SHP77 treated with DMSO at 0.1 percent for 48 hours (cell line): ENCODE results near the gene TRIM15.

Experiments
- DNase-seq: peaks from one replicate; lab custom pipeline; 2025; lab: John Stamatoyannopoulos, UW

The TRIM15 gene

DNA sequence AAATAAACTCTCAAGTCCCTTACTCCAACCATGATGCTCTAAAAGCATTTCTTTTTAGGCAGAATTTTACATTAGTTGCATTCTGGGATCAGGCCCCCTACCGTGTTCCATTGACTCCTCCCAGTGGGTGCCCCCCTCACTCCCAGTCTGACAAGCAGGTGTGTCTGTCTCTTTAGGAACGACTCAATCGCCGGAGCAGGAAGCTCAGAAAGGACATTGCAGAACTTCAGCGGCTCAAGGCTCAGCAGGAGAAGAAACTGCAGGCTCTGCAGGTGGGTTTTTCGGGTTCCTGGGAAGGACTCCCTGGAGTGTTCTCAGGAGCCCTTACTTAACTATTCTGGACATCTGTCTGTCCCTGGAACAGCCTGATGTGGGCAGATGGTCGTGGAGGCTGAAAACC is 17.5 kb upstream of the TRIM15 start:
- DNase-seq = no peak

DNA sequence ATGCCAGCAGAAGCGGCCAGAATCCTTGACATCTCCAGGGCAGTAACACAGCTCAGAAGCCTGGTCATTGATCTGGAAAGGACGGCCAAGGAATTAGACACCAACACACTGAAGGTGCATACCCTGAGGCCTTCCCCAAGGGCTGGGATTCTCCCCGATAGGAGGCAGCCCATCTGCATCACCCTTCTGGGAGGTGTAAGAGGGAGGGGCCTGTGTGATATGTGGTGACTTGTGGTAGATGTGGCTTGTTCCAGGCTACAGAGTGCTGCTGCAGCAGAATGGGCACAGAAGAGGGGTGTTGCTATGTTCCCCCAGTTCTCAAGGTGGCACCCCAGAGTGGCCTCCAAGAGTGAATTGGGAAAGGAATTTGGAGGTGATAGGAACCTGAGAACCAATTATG is 16.2 kb upstream of the TRIM15 start:
- DNase-seq = no peak

DNA sequence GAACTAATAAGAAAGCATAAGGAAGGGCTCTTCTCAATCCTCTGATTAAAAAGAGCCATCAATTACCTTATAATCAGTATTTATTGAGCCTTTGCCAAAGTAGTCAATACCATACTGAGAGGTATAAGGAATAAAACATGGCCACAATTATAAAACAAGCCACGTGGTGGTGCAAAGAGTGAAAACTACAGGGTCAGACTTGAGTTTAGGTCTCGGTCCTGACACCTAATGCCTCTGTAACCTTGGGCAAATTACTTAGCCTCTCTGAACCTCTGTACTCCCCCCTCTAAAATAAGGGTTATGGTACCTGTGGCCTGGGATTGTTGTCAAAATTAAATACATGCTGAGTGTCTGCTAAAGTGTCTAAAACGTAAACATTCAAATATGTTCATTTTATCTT is 14.1 kb upstream of the TRIM15 start:
- DNase-seq = no peak

DNA sequence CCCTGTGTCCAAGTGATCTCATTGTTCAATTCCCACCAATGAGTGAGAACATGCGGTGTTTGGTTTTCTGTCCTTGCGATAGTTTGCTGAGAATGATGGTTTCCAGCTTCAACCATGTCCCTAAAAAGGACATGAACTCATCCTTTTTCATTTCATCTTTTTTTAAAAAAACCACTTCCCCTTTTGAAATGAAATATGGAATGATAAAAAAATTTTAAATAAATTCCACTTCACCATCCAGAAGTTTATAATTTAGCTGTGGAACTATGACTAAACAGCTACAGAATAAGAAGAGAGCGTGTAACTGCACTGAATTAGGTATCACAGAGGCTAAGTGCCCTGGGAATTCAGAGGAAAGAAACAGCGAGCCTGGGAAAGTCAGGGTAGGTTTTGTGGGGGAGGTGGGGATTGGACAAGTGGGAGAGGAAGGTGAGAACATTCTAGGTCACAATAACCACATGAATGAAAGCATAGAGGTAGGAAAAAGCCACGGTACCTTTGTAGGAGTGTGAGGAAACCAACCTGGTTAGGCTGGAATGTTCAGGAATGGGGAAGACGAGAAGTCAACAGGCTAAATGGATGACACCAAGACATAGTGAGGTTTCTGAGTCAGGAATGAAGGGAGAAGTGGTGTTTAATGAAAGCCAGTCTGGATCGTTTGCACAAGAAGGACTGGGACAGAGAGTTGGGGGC is 13.3 kb upstream of the TRIM15 start:
- DNase-seq = no peak

DNA sequence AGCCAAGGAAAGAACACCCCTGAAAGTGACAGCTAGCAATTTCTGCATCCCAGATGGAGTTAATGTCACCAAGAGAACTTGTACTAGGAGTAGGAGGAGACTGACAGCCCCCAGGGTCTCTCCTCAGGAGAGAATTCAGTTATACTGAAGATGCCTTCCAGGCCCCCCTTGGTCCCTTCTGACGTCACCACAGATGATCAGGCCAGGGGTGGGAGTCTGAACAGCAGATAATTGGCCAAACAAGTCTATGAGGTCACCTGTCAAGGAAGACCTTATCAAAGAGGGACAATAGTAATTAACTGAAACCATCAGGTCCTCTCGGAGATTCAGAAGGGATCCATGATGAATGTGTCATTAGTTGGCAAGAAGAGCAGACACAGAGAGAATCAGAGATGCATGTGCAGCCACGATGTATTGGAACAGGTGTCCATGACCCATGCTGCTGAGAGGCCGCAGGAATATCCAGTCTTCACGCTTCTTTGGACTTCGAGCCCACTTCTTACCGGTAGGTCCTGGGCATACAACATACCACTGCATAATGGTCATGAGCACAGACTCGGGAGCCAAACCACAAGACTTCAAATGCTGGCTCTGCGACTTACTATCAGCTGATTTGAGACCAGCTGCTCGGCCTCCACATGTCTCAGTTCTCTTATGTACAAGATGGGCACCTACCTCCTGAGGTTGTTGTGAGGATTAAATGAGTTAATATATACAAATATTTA is 12.5 kb upstream of the TRIM15 start:
- no peak for DNase-seq

DNA sequence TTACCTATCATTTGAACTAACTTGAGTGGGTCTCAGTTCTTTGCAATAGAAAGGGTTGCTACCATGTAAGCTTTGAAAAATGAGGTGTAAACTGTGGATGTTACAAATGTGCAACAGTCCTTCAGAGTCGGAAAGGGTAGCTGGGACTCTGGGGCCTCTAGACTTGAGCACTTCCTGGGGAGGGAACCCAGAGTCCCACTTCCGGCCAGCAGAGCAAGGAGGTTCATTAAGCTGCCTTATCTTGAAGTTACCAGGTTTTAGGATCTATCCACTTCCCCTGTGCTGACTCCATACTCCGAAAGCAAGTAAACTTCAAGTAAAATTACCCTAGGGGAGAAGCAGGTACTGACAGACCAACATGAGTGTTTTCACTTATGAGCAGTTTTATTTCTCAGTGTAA is 11.8 kb upstream of the TRIM15 start:
- no peak for DNase-seq

DNA sequence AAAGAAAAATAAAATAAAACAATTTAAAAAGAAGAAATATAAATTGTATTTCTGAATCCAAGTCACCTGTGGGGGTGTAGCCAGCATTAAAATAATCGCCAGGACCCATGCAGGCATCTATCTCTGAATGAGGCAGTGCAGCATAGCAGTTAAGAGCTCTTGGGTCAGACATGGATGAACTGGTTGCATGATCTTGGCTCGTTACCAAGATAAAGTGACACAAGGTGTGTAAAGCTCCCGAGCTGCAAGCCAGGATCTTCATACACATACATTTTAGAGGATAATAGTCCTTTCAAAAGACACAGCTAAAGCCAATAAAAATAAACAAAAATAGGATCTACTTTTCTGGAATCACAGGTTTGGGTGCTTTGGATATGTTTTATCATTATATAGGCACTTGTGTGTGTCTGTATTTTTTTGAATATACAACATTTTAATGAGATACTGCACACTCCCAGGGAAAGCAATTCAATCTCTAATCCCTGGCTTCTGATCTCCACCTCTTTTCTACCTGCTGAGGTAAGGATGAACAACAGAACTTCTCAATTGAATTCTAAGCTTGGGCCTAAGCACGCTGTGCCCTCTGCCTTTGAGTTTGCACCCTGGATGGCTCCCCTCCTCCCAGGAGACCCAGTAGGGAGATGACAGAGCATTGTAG is 11.2 kb upstream of the TRIM15 start:
- DNase-seq = no peak

DNA sequence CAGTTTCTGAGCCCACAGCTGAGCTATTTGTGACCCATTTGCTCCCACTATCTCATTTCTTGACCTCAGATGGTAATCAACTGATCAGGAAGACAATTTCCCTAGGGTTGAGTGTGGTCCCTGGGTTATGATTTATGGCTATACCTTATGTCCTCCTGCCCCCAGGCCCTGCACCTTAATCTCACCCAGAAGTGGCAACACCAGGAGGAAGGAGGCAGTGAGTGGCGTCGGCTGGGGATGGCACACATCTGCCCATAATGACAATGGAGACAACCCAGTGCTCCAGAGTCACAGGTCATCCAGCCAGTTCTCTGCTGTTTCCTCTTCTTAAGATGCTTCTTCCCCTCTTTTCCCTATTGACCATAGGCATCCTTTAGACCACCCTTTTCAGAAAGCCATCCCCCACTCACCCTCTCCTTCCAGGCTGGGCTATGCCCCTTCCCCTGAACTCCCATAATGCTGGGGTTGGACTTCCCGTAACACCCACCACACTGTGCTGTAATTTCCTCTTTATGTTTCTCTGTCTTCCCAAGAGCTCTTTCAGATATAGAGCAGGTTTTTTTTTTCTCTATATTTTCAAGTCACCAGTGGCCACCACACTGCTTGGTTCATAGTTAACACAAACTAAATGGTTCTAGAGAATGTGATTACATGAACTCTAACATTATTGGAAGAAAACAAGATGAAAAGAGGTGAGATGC is 10.3 kb upstream of the TRIM15 start:
- DNase-seq = no peak

DNA sequence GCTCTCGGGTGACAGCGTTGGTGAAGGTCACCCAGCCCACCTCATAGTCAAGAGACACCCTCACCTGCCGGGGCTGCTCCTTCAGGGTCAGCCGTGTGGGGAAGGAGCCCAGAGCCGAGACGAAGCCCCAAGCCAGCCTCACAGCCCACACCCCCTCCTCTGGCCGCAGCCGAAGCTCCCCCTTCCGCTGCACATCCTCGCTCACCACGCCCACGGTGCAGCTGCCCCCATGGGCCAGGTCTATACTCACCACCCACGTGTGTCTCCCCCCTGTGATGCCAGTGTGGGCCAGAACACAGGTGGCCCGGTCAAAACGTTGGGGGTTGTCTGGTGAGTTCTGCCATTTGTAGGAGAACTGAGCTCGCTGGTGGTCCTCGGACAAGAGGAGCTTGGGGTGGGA is 9.3 kb upstream of the TRIM15 start:
- no peak for DNase-seq

DNA sequence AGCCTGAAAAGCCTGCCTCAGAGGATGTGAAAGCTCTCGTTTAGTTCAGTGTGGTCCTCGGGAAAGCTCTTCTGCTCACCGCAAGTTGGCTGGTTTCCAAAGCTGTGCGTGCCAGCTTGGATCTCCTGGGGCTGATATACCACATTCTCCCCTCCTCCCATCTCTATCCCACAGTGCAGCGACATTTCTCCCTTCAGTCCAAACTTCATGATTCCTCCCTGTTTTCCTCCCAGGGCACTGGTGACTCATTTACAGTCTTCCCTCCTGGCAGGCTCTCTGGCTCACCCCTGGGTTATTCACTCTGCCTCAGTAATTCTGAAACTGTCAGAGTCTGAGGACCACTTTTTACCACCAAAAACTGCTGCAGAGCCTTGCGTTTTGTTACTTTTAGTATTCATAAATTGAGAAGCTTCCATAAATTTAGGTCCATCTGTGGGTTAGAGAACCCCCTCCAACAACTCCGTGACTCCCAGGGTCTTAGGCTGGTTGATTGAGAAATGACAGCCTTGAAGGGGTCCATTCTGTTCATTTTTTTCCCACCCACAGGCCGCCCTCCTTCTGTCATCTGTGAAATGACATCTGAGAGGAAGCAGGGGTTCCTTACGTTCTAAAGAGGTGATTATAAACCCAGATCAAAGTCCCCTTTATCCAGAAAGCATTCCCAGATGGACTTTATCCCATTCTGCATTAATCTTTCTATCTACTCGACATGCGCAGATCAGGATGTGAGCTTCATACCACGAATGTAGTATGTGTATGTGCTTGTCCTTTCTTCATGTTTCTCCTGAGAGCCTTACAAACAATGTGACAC is 8.4 kb upstream of the TRIM15 start:
- no peak for DNase-seq

DNA sequence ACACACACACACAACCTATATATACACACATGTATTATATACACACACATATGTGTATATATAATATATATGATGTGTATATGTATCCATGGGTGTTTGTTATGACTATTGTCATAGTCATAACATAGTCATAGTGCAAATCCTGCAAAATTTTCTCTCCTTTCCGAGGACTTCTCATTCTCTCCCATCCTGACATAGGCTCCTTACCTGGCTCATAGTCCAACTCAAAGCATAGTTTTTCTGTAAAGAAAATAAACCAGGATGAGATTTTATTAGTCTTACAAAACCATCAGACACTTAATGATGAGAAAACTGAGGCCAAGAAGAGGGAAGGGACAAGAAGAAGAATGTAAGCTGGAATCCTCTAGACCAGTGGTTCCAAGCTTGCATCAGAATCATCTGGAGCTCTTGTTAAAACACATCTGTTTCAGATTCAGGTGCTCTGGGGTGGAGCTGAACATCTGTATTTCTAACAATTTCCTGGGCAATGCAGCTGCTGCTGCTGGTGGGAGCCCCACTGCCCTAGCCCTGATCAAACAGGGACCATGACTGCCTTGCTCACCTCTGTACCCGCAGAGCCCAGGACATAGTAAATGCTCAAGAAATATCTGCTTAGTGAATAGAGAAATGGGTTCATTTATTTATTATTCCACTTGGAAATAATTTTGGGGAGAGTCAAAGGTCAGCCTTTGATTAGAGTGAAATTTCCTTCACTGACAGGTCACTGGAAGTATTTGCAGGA is 7.7 kb upstream of the TRIM15 start:
- DNase-seq = no peak

DNA sequence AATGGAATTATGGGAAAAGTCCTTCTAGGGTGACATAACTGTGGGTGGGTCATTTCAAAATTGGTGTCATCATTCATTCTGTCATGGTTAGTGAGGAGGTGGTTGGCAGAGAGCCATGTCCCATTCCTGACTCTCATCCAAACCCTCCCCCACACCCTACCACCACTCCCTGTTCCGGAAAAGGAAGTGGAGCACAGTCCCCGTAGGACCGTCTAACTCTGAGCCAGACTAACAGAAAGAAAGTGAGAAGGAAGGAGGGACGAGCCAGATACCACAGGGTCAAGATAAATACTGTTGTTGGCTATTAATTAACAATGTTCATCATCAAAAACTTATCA is 7.1 kb upstream of the TRIM15 start:
- no peak for DNase-seq

DNA sequence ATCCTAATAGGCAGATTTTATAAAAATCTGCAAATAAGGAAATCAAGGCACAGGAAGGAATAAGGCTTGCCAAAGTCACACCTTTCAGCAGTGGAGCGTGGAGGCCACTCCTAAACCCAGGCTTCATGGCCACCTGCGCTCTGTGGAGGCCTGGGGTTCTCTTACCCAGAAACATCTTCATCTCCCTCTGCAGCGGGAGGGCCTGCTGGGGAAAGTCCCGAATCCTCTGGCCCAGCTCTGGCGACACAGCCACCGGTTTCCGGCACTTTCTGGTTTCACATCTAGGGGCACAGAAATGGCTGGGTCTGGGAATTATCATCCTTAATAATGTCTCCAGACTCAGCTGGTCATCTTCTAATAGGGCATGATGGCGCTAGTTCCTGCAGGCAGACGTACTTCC is 6.6 kb upstream of the TRIM15 start:
- no peak for DNase-seq

DNA sequence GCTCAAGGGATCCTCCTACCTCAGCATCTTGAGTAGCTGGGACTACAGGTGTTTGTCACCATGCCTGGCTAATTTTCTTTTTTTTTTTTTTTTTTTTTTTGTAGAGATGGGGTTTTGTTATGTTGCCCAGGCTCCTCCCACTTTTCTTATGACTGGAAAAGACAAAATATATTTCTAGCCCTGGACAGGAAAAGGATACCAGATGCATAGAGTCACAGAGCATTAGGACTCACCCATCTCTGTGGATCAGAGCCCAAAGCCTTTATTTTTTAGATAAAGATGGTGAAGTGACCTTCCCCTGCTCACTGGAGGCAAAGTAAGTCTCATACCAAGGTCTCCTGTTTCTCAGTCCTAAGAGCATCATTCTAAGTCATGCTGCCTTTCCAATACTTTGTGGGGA is 5.8 kb upstream of the TRIM15 start:
- no peak for DNase-seq

DNA sequence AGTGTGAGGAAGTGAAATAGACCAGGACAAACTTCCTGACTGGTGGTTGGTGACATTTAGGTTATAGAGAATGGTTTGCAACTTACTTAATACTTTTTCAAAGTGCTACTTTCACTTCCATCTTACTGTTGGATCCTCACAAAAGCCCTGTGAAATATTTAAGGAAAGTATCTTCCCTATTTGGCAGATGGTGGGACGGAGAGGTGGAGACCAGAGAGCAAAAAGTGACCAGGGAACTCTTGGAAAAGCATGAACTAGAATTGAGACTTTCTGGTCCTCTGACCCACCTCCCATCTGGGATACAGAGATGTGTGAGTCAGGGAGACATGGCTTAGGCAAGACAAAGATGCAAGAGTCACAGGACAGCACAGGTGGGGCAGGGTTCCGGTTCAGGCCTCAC is 5.3 kb upstream of the TRIM15 start:
- no peak for DNase-seq

DNA sequence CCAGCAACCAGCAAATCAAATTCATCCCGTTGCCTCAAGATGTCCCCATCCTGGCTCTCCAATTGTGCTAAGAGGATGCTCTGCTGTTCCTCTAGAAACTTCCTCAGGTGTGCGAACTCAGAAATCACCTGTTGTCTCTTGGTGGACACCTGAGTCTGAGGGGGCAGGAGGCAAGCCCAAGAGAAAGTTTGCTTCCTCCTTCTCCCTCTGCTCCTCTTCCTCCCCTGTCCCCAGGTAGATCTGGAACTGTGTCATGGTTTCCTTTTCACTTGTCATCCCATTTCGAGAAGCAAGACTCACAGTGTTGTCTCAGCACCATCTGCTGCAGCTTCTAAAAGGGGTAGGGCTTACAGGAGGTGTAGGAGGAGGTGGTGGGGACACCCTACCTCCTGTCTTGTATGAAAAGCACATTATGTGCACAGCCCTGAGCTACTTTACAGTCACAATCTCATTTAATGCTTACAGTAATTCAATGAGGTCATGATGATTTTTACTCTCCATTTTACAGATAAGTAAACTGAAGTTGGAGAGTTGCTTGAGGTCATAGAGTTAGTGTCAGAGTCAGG is 4.8 kb upstream of the TRIM15 start:
- DNase-seq = no peak

DNA sequence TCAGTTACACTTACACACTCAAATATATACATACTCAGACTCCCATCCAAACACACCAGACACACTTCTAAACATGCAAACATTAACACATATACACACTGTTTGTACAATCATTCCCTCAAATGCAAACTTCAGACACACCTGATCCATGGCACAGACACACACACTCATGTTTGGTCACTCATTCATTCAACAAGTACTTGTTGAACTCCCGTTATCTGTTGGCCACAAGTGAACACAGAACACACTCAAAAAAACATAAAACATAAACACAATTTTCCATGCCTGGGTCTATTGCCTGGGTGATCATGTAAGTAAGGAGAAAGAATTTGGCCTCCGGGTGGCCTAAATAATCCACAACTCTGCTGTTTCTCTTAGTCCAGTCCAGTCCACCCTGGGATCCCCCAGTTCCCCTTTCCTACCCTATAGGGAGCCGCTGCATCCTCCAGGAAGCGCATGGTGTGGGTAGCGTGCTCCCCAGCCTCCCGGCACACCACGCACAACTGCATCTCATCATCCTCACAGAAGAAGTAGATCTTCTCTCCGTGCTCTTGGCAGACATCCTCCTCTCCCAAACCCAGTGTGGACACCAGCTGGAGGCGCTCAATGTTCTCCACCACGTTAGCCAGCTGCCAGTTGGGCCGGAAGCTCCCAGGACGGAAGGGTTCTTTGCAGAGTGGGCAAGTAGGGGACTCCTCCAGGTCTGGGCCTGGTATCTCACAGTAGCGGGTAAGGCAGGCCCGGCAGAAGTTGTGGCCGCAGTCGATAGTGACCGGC is 3.1 kb upstream of the TRIM15 start:
- DNase-seq = no peak

DNA sequence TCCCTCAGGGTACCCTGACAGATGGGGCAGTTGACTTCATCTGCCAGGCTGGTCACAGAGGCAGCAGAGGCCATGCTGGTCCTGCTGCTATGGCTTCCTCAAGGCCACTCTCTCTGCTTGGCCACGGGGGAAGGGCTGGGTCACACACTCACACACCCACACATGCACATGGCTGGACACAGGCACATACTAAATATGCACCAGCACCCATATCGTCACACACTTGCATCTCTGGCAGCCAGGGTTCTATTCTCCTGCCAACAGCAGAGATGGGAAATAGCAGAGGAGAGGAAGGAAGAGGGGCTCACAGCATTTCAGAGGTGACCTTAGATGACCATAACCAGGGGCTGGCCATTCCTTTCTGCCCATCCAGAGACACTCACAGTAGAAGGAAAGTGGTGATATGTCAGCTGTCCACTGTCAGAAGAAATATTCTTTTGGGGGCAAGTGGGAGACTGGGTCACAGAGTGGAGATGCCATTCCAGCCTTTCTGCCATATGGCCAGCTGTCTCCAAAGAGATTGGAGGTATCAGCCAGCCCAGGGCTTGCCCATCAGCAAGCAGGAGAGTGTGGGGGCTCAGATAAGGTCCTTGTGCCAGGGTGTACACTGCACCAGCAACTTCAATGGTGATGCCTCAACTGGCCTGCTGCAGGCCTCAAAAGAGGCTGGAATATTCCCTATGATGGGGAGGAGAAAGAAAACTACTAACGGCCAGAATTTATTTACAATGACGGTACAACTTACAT is 2.4 kb upstream of the TRIM15 start, which contains the start of gene TRIM10:
Gene TRIM10, minus strand, starts transcription at position 427 of the 747 bp plus-strand sequence. Its CDS starts 353 bp downstream, at position 74.
- no peak for DNase-seq
